ENCODE measurements around the gene ATF6.

- TF ChIP-seq POLR2A (IDR thresholded peaks at IDR 0.05; ENCODE audit: extremely low read depth, insufficient read length) (no peak), CTCF (IDR thresholded peaks at IDR 0.05; ENCODE audit: low read depth, low read length) (no peak), MYC (IDR thresholded peaks at IDR 0.05; ENCODE audit: low read depth, low read length) (no peak)
Observed at GRCh38 chr1:161945306-161946060, 179.4 kb downstream of the ATF6 start.

All from NB4 (cell line).